IMR-90 (cell line): ENCODE data around the gene RUNX1.

Experiments used
- CTCF ChIP-seq: conservative IDR thresholded peaks from 2 replicates; pipeline ENCODE4 v1.5.1; 2012; ENCODE audit warnings: mild to moderate bottlenecking, low read depth, low read length, improper control_type of control experiment
- POLR2A ChIP-seq: IDR thresholded peaks from 2 replicates; pipeline ENCODE4 v1.6.1; 2012; ENCODE audit warnings: mild to moderate bottlenecking, low read depth, low read length

GRCh38 chr21:34923202-34923601 is 125.9 kb downstream of the RUNX1 start:
- TF ChIP-seq CTCF (no peak), POLR2A (no peak)
